ENCODE measurements around the gene SLC6A8. TPM values are rescaled to one million over a fixed set of nuclear protein-coding genes. Genes with fewer than 3 reads are reported as not detected.

Gene SLC6A8
- total and polyA plus RNA-seq, 2 donors (not counting 1 experiment from before 2014, with no cell fraction given), result 0.49 to 2.9 TPM

DNA sequence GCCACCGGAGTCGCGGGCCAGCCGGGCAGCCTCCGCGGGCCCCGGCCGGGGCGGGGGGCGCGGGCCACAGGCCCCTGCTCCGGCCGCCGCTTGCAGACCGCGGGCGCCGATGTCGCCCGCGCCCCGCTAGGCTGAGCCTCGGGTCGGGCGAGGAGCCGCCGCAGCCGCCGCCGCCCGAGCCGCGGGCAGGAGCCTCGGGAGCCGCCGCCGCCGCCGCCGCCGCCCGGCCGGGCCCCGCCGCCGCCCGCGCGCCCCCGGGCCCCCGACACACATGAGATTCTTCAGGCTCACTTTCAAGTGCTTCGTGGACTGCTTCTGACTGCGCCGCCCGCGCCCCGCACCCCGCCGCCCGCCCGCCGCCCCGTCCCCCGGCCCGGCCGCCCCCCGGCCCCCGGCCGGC, 345 bp downstream of the SLC6A8 start:
- Mint-ChIP-seq H3K27me3 (no peaks in the 10 kb centered on the region), H3K4me3 (no peak overlapping the region), H3K9me3 (ENCODE audit: insufficient read depth) (no peaks in the 10 kb centered on the region), H3K27ac (no peak overlapping the region), H3K4me1 (no peaks in the 10 kb centered on the region)
- H3K9ac ChIP-seq (ENCODE audit: low read length), result no peak overlapping the region
- no peak overlapping the region for H3K4me3 ChIP-seq (ENCODE audit: control extremely low read depth in 1 of 5, extremely low read depth in 1 of 5, insufficient read depth in 1 of 5, low read depth in 2 of 5, low read length in 4 of 5)
- peaks cover 0 to 4% of the 10 kb centered on the region in 2 donors for H3K4me1 ChIP-seq (ENCODE audit: control insufficient read depth in 2 of 2, insufficient read depth in 2 of 2, low read length in 2 of 2)
- ATAC-seq (ENCODE audit: low read depth) (peak; percentile 28), DNase-seq (no peak)
- WGBS (ENCODE audit: insufficient coverage), result 1% methylated on average over 27 of the region's 69 CpGs
- no peaks in the 10 kb centered on the region for H4K20me1 ChIP-seq (ENCODE audit: control insufficient read depth, insufficient read depth, low read length, poor library complexity, severe bottlenecking)
- POLR2A ChIA-PET, result no interaction called here
- CTCF ChIA-PET, result interaction anchor here (1.5 kb wide), 1 partner anchor 20 kb away, joined by 4 read pairs; no protein-coding TSS in a partner anchor
- no peak overlapping the region for H3K27ac ChIP-seq (ENCODE audit: low read length in 2 of 2)
- TF ChIP-seq EZH2 (IDR thresholded peaks at IDR 0.05; ENCODE audit: borderline replicate concordance, insufficient read depth, low read depth, low read length, poor library complexity, severe bottlenecking), result no peak
- TF ChIP-seq, protein P1, sequence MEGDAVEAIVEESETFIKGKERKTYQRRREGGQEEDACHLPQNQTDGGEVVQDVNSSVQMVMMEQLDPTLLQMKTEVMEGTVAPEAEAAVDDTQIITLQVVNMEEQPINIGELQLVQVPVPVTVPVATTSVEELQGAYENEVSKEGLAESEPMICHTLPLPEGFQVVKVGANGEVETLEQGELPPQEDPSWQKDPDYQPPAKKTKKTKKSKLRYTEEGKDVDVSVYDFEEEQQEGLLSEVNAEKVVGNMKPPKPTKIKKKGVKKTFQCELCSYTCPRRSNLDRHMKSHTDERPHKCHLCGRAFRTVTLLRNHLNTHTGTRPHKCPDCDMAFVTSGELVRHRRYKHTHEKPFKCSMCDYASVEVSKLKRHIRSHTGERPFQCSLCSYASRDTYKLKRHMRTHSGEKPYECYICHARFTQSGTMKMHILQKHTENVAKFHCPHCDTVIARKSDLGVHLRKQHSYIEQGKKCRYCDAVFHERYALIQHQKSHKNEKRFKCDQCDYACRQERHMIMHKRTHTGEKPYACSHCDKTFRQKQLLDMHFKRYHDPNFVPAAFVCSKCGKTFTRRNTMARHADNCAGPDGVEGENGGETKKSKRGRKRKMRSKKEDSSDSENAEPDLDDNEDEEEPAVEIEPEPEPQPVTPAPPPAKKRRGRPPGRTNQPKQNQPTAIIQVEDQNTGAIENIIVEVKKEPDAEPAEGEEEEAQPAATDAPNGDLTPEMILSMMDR (IDR thresholded peaks at IDR 0.05), result no peak
- no peaks in the 10 kb centered on the region for H3K9me3 ChIP-seq (ENCODE audit: control extremely low read depth in 1 of 3, control insufficient read depth in 2 of 3, insufficient read depth in 1 of 3, low read length in 2 of 3)
- no peaks in the 10 kb centered on the region for H3K36me3 ChIP-seq (replicated peaks in 1 of 2; ENCODE audit: control extremely low read depth in 1 of 2, control insufficient read depth in 1 of 2, extremely low read depth in 1 of 2, insufficient read depth in 2 of 2, low read length in 1 of 2)
- H3K27me3 ChIP-seq (replicated peaks in 1 of 4; ENCODE audit: control extremely low read depth in 1 of 4, control insufficient read depth in 3 of 4, insufficient read depth in 4 of 4, low read length in 3 of 4), result peaks cover 0 to 13% (median 1%) of the 10 kb centered on the region in 4 experiments
- no peaks in the 10 kb centered on the region for H3K79me2 ChIP-seq (ENCODE audit: control insufficient read depth, insufficient read depth, low read length)
- intact Hi-C loops (cut with micrococcal nuclease), result no loop called here
- H2AFZ ChIP-seq (ENCODE audit: insufficient read depth, low read depth, low read length, poor library complexity, severe bottlenecking), result no peak overlapping the region
- H3K4me2 ChIP-seq (replicated peaks; ENCODE audit: low read depth, low read length, poor library complexity, severe bottlenecking), result no peak overlapping the region

DNA sequence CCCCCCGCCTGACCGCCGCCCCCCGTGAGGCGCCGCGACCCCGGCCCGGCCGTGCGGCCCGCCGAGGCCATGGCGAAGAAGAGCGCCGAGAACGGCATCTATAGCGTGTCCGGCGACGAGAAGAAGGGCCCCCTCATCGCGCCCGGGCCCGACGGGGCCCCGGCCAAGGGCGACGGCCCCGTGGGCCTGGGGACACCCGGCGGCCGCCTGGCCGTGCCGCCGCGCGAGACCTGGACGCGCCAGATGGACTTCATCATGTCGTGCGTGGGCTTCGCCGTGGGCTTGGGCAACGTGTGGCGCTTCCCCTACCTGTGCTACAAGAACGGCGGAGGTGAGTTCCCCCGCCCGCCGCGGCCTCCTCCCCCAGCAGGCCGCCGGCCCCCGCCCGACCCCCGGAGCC, 780 bp downstream of the SLC6A8 start:
- Histone ChIP-seq H4K20me1 (ENCODE audit: control insufficient read depth, insufficient read depth, low read length, poor library complexity, severe bottlenecking) (no peaks in the 10 kb centered on the region), H3K36me3 (replicated peaks in 1 of 2; ENCODE audit: control extremely low read depth in 1 of 2, control insufficient read depth in 1 of 2, extremely low read depth in 1 of 2, insufficient read depth in 2 of 2, low read length in 1 of 2) (no peaks in the 10 kb centered on the region), H3K27me3 (replicated peaks in 1 of 4; ENCODE audit: control extremely low read depth in 1 of 4, control insufficient read depth in 3 of 4, insufficient read depth in 4 of 4, low read length in 3 of 4) (peaks cover 0 to 13% (median 1%) of the 10 kb centered on the region in 4 experiments), H3K9ac (ENCODE audit: low read length) (no peak overlapping the region), H3K4me3 (ENCODE audit: control extremely low read depth in 1 of 5, extremely low read depth in 1 of 5, insufficient read depth in 1 of 5, low read depth in 2 of 5, low read length in 4 of 5) (no peak overlapping the region), H3K9me3 (ENCODE audit: control extremely low read depth in 1 of 3, control insufficient read depth in 2 of 3, insufficient read depth in 1 of 3, low read length in 2 of 3) (no peaks in the 10 kb centered on the region), H3K4me2 (replicated peaks; ENCODE audit: low read depth, low read length, poor library complexity, severe bottlenecking) (peak overlapping the region; percentile 42), H3K4me1 (ENCODE audit: control insufficient read depth in 2 of 2, insufficient read depth in 2 of 2, low read length in 2 of 2) (peaks cover 0 to 4% of the 10 kb centered on the region in 2 donors), H2AFZ (ENCODE audit: insufficient read depth, low read depth, low read length, poor library complexity, severe bottlenecking) (no peak overlapping the region), H3K79me2 (ENCODE audit: control insufficient read depth, insufficient read depth, low read length) (no peaks in the 10 kb centered on the region), H3K27ac (ENCODE audit: low read length in 2 of 2) (no peak overlapping the region)
- peak; percentile 28 for DNase-seq
- Mint-ChIP-seq H3K27me3 (no peaks in the 10 kb centered on the region), H3K9me3 (ENCODE audit: insufficient read depth) (no peaks in the 10 kb centered on the region), H3K27ac (no peak overlapping the region), H3K4me3 (no peak overlapping the region), H3K4me1 (no peaks in the 10 kb centered on the region)
- ChIA-PET POLR2A (no interaction called here), CTCF (no interaction called here)
- TF ChIP-seq, protein P1 (IDR thresholded peaks at IDR 0.05), result no peak
- TF ChIP-seq EZH2 (IDR thresholded peaks at IDR 0.05; ENCODE audit: borderline replicate concordance, insufficient read depth, low read depth, low read length, poor library complexity, severe bottlenecking), result no peak
- 1% methylated on average over 50 of the region's 57 CpGs for WGBS (ENCODE audit: insufficient coverage)
- ATAC-seq (ENCODE audit: low read depth), result no peak
- intact Hi-C loops (cut with micrococcal nuclease), result no loop called here

Data from B cell (primary cell).